ENCODE results near the gene SMAD2.

Gene SMAD2

DNA sequence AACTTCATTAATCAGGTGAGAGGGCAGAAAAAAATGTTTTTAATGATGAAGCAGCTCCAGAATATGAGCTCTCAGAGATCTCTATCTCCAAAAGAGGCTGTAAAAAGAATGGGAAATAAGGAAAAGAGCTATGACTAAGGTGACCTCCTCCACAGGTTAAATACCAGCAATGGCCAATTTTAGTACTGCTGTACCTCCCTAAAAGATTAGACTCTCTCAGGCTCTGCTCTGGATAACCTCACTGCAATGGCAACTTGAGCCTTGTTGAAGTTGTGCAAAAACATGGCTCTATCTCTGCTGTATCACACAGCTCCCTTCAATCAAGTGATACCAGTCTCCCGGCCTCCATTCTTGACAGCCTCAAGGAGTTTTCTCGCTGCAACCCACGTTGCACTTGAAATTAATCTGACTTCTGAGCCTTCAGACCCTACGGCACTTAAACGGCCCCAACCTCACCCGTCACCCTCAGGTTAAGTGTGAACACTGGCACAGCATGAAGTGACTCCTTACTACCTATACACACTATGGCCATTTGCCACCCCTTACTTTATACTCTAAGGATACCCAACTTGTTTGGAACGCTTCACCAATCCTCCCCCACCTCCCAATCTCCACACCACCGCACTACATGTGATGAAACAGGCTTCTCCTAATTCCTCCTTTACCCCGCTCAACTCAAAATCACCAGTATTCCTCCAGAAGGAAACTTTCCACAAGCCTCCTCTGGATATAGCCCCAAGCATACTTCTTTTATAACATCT lies 36.3 kb downstream of the SMAD2 start:
- DNase-seq, result no peak

DNA sequence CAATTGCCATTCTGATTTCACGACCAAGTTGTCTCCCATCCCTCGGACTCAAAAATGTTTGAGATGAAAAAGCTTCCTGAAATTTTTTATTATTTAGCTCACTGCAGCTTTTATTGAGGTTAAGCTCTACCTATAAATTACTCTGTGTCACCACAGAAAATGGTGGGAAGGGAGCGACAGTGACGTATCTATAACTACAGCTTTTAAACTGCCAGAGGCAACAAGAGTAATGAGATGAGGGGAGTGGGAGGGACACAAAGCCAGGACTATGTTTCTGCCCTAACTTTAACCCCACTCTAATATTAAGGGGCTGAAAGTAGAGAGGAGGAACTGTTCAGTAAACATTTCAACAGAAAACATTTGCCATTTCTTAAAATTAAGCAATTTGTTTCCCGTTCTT lies 37.4 kb downstream of the SMAD2 start:
- DNase-seq, result no peak

- no peak for DNase-seq
These were observed 42.3 kb downstream of the SMAD2 start for GRCh38 chr18:47888156-47888555.

DNA sequence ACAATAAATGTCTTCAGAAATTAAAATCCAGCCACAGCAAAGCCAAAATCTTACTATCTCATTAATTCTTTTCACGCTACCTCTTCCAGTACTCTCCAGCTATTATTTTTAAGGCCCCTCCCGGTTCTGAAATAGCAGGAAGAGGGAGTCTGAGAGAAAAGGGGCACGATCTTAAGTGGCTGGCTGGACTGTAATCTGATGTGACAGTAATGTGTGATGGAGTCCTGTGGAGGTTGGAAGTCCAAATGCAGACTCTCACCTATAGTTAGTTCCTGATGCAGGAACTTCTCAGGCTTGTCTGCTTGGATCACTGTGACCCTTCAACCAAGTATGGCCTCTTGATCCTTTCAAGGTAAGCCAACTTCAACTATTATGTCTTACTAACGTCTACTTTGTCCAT lies 43.2 kb downstream of the SMAD2 start:
- no peak for DNase-seq

DNA sequence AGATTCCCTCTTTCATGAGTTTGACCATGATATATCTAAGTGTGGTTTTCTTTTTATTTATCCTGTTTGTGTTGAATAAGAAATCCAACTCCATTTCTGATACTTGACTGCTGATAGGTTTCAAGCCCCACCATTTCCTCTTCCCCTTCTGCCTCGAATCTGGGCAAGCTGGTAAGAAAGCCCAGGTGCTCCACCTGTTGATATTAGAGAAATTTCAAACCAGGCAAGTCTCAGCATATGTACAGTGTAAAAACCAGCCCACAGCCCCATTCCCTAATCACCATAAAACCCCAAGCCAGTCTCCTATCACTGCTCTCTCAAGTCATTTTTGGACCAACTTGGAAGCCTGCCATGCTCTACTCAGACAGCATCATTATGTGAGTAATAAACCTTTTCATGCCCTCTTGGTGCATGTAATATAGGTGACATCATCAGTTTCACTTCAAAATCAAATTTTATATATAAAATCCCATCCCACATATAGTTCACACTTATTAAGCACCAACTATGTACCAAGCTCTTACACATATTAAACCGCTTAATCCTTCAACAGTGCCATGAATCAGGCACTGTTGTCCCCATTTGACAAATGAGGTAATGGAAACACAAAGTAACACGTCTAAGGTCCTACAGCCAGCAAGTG lies 46.6 kb downstream of the SMAD2 start:
- DNase-seq, result no peak

GRCh38 chr18:47882641-47883040 lies 47.8 kb downstream of the SMAD2 start:
- DNase-seq, result no peak

DNA sequence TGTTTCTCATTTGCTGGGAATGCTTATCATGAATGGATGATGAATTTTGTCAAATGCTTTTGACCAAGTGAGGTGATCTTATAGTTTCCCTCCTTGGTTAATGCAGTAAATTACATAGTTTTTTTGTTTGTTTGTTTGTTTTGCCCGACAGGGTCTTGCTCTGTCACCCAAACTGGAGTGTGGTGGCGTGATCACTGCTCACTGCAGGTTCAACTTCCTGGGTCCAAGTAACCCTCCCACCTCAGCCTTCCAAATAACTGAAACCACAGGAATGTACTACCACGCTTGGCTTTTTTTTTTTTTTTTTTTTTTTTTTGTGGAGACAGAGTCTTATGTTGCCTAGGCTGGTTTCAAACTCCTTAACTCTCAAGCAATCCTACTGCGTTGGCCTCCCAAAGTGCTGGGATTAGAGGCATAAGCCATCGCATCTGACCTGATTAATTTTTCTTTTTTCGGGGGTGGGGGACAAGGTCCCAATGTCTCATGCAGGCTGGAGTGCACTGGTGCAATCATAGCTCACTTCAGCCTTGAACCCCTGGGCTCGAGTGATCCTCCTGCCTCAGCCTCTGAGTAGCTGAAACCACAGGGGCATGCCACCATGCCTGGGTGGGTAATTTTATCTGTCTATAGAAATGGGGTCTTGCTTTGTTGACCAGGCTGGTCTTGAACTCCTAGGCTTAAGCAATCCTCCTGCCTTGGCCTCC lies 48.6 kb downstream of the SMAD2 start:
- DNase-seq, result no peak

- no peak for DNase-seq
These were observed 49.4 kb downstream of the SMAD2 start for GRCh38 chr18:47881042-47881441.

GRCh38 chr18:47877892-47878291 lies 52.6 kb downstream of the SMAD2 start:
- DNase-seq, result no peak

GRCh38 chr18:47876813-47877212 lies 53.6 kb downstream of the SMAD2 start:
- DNase-seq, result no peak

DNA sequence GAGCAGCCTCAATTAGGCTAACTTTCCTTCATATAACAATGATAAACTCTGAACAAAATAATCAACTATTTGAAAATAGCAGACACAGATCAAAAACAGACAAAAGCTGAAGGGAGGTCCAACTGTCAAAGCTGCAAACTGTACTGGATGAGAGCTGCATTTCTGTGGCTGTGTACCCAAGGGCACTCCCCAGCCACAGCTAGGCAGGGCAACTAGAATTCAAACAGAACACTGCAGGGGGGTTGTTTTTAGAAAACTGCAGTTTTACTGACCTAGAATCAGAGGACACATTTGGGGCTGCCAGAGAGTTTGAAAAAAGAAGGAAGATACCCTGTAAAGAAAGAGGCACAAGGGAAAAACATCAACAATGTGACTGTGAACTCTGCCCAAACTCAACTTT lies 56.8 kb downstream of the SMAD2 start:
- DNase-seq, result no peak

DNA sequence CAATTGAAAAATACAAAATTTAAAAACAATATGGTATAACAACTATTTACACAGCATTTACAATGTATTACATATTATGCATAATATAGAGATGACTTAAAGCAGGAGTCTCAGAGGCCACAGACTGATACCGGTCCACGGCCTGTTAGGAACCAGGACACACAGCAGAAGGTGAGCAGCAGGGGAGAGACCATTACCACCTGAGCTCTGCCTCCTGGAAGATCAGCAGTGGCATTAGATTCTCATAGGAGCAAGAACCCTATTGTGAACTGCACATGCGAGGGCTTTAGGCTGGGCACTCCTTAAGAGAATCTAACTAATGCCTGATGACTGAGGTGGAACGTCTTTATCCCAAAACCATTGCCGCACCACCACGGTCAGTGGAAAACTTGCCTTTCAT lies 58.0 kb downstream of the SMAD2 start:
- no peak for DNase-seq

DNA sequence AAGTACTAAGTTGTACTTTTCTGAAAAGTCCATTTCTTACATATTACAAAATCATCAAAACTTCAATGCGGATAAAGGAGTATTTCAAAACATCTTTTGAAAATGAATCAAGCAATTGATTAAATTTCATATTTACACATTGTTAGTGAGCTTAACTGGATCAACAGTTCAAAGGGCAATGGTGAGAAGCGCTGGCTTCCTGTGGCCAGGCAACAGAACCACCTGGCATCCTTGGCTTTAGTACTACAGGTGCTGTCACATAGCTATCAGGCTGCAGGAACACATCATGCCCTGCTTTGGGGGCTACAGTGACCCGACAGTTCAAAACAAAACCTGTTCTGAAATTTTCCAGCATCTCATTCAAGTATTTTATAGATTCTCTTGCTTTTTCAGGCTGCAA lies 59.2 kb downstream of the SMAD2 start:
- no peak for DNase-seq

GRCh38 chr18:47870605-47871004 lies 59.9 kb downstream of the SMAD2 start:
- no peak for DNase-seq

DNA sequence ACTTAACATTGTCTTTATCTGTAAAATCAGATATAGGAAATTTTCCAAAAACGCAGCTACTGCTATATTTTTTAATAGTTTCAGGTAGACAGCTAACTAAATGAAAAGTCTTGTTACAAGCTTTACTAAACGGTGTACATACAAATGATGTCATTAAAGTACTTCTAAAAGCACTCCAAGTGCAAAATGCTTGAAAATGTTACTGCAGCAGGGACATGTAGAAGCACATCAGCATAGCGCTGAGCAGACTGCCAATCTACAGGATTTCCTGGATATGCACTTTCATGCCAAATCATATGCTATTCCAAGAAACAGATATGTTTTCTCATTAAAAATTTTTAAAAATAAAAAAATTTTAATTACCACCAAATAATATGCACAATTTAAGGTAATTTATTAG lies 61.7 kb downstream of the SMAD2 start:
- DNase-seq, result no peak

- DNase-seq, result no peak
These were observed 65.3 kb downstream of the SMAD2 start for GRCh38 chr18:47865183-47865582.

DNA sequence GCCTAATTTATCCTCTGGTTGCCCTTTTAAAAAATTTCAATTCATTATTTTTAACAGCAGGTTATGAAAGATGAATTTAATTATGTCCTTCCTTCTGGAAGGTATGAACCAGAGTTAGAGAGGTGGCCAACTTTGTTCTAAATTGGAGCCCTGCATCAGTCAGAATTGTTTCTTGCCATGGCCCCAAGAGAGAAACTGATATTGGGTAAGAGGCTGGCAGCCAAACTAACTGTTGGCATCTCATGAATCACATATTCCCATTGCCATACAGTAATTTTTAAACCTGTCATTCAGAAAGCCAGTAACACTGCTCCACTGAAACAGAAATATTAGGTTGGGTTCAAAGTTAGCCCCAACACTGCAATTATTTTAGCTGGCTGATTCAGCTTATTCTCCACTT lies 67.4 kb downstream of the SMAD2 start:
- no peak for DNase-seq

DNA sequence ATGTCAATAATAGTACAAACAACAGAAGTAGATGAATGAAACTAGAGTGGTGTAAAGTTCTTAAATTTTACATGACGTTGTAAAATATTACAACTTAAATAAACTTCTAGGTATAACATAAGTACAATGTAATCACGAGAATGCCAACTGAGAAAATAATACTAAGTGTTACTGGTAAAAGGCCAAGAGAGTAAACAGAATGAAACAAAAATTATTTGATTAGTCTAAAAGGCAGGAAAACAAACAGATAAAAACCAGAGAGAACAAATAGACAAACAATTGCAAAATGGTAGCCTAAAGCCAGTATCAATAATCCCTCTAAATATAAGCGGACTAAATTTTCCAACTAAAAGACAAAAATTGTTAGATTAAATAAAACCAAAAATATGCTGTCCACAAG lies 71.9 kb downstream of the SMAD2 start:
- DNase-seq, result no peak

DNA sequence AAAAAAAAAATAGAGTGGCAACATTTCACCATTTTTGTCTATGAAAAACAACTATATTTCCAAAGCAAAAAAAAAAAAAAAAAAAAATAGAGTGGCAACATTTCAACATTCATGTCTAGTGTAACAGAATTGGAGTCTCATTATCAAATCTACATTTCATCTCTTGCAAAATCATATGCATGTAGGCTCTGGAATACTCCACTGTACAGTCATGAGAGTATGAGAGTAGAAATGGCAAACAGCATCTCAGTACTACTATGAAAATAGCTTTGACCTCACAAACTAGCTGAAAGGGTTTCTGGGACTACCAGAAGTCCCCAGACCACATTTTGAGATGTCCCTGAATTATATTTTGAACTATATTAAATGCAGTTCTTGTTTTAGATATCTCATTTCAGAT lies 82.8 kb downstream of the SMAD2 start:
- DNase-seq, result no peak

GRCh38 chr18:47846431-47846830 lies 84.0 kb downstream of the SMAD2 start:
- no peak for DNase-seq

DNA sequence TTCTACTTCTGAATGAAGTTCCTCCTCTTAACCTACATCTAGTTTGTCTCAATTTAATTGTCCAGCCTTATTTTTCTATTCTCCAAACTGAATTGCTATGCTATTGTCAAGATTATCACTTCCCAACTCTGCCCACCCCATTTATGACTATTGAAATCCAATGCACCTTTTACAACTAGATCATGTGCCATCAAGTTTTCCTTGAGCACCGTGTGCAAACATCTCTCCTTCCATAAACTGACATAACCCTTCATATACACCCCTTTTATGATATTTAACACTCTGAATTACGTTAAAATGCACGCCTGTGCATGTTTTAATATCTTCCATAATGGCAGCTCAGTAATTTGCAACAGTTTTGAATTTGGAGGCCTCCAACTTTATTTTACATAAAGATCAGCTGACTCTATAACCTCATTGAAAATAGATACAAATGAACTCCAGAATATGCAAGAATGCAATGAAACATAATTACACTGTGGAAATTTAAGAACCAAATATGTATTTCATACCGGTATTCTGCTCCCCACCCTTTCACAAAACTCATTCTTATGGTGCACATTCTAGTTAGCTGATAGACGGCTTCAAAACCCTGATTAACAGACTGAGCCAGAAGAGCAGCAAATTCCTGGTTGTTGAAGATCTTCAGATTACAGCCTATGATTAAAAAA lies 85.5 kb downstream of the SMAD2 start:
- no peak for DNase-seq

DNA sequence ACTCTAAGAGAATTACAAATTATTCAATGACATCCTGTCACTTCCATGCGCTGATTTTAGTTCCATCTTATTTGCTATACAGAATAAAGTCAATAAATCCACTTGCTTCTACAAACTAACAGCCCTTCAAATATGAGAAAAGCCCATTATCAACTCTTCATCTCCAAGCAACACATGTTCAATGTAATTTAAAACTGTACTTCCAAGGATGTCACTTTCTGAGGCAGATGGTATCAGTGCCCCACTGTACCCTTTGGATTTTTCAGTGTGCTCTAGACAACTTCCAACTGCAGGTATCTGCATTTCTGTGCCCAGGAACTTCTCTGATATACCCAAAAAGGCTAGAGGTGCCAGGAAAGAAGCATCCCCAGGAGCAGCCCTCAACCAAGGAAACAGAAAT lies 87.6 kb downstream of the SMAD2 start:
- no peak for DNase-seq

DNA sequence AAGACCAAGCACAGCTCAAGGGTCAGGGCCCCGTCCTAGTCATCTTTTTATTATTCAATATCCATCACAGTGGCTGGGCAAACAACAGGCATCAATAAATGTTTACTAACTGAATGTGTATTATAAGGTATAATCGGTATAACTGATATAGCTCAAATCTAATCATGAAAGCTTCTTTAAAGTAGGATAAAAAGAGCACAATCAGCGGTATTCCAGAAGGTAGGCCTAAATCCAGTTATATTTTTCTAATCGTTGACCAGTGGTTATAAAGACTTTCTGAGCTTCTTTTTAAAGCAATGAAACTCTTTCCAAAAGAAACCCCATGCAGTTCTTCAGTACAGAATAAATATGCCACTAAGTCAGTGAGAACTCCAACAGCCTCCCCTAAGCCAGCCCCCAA lies 92.1 kb downstream of the SMAD2 start:
- DNase-seq, result no peak

DNA sequence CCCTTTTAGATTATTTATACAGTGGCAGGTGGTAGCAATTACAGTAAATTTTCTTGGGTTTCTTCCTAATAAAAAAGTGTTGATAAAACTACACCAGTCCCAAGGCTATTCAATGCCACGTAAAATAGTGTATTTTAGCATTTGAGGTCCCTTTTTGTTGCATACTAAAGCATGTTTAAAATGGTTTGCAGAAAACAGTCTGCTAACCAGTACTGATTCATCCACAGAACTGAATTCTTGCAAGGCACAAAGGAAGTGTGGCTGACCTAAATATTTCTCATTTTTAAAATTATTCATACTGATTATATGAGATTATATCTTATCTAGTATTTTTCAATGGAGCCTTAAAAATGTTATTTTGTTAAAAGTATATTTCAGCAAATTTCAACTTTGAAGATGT lies 98.1 kb downstream of the SMAD2 start:
- no peak for DNase-seq
